GM21717 (cell line): ENCODE measurements around the gene DND1.
"Not testable (repeated sequence)": the region's sequence is repeated elsewhere in the genome, so short reads cannot be mapped to it uniquely, and the experiment has no call there.

Experiments used
- ATAC-seq: cut with Tn5 transposase; IDR thresholded peaks from one replicate; pipeline ENCODE4 v1.9.1; 2021; ENCODE audit warnings: mild to moderate bottlenecking, moderate library complexity; ENCODE audit not compliant: unreplicated experiment

DND1 gene

DNA sequence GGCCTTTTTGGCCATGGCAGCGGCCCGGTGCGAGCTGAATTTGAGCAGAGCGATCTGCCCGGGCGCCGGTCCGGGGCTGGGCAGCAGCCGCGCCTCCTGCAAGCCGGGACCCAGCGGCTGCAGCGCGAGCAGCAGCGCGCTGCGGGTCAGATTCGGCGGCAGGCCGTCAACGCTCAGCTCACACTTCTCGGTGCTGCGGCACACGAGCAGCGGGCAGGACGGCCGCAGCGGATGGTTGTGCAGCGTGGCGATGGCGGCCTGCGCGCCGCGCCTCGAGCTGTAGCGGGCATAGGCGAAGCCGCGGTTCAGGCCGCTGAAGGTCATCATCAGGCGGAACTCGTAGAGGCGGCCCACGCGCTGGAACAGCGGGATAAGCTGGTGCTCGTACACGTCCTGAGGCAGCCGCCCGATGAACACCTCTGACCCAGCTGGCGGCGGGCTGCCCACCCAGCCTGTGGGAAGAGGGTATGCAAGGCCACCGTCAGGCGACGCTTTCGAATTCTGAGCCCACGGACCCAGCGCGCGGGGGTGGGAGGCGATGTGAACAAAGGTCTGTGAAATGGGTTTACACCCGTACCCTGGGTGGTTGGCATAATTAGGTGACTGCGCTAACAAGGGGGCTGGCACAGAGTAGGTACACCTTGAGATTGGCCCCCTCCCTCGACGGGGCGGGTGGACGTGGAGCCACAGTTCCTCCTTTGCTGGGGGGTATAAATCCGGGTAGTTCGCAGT, 755 bp downstream of the DND1 start:
- ATAC-seq = no peak

DNA sequence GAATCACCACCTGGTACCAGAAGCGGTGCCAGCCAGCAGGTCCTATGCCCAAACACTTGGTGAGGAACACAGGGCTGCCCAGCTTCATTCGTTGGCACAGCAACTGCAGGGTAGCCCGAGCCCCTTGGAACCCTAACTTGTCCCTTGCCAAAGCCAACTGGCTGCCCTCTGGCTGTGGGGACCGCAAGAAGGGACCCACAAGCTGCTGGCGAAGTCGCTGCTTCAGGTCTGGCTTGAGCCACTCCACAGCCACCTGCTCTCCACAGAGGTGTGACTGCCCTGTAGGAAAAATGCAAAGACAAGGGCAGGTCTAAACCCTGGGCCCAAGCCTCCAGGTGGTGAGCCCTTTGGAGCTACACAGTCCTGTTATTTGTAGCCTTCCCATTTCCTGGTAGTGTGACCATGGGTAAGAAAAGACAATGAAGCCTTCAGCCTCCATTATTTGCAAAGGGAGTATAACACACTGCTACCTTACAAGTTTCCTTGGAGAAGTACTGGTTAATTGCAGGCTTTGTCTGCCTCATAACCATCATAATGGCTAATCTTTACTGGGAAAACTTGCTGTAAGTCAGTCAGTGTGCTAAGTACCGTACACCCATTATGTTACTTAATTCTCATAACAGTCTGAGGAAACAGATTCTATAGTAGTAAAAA, 1.8 kb downstream of the DND1 start:
- ATAC-seq = no peak

DNA sequence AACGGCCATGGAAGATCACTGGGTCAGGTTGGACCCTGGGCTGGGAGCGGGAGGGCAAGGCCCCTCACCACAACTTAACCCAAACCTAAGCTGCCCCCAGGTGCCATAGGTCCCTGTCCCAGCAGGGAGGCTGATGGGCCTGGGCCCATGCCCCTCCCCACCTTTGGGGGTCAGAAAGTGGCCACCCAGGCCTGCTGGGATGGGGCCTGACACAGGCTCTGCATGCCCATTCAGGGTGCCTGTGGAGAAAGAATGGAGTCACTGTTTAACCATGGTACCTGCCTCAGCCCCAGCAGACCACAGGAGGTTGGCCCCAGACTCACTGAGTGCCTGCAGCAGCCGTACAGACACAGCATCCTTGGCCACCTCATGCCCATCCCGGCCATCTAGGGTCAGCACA, 2.3 kb downstream of the DND1 start:
- ATAC-seq = not testable (repeated sequence)

DNA sequence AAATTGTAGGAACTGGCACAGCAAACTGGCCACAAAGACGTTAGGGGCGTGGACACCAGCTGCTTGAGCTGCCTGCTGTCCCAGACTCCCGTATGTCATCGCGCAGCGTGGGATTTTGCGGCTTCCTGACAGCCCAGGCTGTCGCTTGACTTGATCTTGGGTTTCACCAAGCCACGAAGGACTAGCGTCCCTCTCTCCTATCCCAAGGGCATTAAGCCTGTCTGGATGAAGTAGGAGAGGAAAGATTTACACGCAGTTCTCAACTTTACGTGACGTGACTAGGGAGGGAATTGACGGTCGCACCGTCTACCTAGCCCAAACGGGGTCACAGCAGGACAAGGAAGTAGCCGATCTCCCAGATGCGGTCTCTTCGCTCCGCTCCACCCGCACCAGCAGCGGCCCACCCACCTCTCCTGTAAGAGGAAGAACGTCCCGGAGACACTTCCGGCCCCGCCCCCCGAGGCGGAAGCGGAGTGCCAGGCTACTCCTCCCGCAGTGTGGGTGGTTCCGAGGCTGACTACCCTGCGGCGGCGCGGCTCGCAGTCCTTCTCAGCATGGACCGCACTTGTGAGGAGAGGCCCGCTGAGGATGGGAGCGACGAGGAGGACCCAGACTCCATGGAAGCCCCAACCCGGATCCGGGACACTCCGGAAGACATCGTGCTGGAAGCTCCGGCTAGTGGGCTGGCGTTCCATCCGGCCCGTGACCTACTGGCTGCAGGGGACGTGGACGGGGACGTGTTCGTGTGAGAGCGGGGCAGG, 8.8 kb downstream of the DND1 start, which contains the start of gene WDR55:
TSS of gene WDR55 (plus strand) at position 546 of the 761 bp plus-strand sequence. CDS start at position 555, 9 bp downstream.
- peak; percentile 98 for ATAC-seq

DNA sequence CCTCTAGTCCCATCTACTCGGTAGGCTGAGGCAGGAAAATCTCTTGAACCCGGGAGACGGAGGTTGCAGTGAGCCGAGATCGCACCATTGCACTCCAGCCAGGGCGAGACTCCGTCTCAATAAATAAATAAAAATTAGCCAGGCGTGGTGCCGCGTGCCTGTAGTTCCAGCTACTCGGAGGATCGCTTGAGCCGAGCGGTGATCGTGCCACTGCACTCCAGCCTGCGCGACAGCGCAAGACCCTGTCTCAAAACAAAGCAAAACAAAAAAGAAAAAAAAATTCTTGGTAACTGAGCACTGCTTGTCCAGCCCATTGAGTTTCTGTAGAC, 9.4 kb downstream of the DND1 start:
- ATAC-seq = no peak

DNA sequence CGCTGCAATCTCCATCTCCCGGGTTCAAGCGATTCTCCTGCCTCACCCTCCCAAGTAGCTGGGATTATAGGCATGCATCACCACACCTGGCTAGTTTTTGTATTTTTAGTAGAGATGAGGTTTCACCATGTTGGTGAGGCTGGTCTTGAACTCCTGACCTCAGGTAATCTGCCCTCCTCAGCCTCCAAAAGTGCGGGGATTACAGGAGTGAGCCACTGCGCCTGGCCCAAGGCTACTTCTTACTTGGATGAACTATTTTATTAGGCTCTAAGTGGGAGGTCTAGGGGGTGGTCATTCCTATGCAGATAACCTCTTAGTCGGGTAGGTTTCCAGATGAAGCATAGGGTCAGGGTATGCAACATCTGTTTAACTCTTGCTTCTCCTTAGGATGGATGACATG, 13.0 kb downstream of the DND1 start:
- not testable (repeated sequence) for ATAC-seq

DNA sequence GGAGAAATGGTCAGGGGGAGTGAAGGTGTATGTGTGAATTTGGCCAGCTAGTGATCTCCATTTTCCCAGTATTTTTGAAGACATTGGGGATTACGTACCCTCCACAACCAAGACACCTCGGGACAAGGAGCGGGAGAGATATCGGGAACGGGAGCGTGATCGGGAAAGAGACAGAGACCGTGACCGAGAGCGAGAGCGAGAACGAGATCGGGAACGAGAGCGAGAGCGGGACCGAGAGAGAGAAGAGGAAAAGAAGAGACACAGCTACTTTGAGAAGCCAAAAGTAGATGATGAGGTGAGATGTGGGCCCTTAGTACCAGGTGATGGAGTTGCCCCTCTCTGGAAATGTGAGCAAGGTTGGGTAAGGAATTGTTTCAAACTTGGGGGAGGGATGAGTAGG, 14.5 kb downstream of the DND1 start:
- ATAC-seq = no peak

DNA sequence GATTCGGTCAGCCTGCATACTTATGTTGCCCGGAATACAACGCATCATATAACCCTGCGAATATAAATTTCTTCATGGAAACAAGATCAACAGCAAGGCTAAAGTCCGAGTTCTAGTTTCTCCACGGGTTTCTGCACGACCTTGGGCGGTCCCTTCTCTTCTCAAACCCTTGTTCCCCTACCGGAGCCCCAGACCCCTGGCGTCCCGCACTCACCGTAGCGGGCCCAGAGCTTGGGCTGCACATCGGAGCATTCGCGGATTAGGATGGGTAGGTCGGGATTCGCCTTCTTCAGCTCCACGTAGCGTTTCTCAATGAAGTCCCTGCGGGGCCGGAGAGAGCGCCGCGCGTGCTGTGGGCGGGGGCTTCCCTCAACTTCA, 26.3 kb downstream of the DND1 start:
- ATAC-seq = no peak

DNA sequence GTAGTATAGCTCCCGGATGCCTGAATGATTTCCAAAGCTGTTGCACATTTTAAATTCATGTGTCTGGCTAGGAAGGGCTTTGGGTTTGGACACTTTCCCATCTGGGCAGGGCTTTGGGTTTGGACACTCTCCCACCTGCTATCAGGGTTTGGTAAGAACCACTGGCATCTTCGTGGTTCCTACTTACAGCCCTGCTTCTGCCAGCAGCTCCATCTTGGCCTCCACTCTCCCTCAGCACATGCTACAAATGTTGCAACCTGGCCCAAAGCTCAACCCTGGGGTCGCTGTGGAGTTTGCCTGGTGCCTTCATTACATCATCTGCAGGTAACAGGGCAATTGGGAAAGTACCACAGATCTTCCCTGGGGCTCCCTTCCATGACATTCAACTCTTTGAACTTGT, 30.7 kb downstream of the DND1 start:
- no peak for ATAC-seq

DNA sequence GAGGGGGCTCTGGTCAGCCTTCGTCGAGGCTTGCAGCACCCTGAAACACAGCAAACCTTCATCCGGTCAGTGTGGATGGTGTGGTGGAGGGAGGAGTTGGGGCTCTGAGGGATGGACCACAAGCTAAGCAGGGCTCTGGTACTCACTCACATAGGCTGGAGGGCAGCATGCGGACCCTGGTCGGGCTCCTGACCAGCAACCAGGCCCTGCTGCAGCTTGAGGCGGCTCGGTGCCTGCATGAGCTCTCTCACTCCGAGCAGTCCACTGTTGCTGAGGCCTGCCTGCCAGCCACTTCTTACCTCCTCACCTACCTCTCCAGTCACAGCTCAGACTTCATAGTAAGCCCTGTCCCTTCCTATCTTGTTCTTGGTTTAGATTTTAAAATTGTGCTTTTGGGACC, 31.7 kb downstream of the DND1 start:
- no peak for ATAC-seq

DNA sequence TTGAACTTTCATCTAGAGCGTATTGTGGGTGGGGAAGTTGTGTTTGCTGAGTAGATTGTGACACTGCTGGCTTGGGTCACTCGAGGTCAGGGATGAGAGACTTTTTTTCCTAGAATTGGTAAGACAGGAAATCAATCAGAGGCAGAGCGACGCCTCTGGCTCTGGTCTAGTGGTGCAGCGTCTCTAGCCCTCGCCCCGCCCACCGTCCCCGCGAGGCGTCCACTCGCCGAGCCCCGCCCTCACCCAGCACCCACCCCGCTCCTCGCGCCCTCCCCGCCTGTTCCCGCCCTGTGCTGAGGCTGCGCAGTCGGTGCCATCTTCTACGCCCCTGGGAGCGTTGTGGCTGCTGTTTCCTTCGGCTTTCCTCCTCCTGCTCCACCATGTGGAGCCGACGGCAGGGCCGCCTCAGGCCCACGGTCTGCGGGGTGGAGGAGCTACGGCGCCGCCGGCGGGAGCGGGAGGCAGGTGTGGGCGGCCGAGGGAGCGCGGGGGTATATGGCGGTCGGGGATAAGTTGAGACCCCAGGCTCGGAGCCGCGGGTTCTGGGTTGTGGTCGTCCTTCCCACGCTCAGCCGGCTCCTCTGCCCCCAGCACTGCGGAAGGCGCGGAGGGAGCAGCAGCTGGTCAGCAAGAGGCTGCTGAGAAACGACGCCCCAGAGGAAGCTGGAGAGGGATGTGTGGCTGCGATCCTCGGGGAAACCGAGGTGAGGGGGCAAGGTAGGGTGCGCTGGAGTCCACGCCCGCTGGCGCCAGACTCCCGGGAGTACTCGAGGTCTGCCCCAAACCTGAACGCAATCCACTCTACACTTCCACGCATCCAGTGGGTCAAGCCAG, 34.0 kb downstream of the DND1 start, which contains the start of gene TMCO6:
TSS of gene TMCO6 (plus strand) at position 304 of the 834 bp plus-strand sequence. CDS start at position 381, 77 bp downstream.
- ATAC-seq = peak; percentile 89

DNA sequence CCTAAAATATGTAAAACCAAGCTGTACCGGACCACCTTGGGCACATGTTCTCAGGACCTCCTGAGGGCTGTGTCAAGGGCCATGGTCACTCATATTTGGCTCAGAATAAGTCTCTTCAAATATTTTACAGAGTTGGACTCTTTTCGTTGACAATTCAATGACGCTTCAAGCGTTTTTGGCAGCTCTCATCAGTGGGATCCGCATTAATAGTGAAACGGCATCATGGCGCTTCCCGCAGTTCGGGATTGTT, 34.6 kb downstream of the DND1 start:
- ATAC-seq = not testable (repeated sequence)

DNA sequence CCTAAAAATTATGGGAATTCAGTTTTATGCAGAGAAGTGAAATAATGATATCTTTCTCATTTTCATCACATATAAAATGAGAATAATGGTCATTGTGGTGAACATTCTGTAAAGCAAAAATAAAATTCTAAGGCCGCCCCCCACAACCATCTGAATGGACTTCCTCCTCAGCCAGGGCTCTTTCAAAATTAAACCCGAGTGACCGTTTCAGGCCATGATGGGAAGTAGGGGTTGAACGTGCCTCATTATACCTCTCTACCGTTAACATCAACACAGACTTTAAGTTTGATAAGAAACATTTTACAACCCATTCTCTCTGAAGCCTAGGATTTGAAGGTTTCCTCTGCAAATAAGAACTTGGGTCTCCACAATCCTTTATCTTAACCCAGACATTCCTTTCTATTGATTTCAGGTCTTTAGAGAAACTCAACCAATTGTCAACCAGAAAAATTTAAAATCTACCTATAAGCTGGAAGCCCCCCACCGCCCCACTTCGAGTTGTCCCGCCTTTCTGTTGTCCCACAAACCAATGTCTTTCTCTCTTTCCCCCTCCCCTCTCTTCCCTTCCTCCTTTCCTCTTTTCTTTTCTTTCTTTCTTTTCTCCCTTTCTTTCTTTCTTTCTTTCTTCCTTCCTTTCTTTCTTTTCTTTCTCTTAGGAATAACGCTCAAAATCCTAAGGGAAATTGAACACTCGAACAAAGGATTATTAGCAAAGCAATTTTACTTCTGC, 35.8 kb downstream of the DND1 start:
- no peak for ATAC-seq

DNA sequence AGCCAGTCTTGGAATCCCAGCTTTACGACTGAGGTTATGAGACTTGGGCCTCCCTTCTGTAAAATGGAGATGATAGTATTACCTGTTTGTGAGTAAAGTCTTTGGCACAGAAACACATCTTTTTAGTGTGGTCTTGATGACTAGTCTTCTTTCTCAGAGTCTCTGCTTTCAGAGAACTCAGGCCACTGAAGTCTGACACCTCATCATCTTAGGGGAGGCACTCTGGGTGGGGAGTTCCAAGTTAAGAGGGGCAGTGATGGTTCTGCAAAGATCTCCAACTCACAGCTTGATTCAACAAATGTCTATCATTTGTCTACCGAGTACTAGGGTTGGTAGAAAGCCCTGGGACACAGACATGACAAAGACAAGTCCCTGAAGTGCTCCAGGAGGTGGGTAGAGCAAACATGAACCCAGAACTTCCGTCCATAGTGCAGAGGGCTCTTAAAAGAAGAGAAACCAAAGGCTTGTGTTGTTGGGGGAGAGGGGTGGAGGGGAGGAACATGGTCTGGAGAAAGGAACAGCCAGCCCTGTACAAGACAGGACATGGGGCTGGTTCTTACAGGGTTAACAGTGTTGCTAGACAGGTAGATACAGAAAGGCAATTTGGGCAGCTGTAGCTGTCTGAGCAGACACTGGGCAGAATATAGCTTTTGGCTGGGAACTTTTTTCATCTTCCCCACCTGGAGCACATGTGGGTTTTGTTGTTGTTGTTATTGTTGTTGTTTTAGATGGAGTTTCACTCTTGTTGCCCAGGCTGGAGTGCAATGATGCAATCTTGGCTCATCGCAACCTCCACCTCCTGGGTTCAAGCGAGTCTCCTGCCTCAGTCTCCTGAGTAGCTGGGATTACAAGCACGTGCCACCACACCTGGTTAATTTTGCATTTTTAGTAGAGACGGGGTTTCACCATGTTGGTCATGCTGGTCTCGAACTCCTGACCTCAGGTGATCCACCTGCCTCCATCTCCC, 37.8 kb downstream of the DND1 start:
- ATAC-seq = no peak

DNA sequence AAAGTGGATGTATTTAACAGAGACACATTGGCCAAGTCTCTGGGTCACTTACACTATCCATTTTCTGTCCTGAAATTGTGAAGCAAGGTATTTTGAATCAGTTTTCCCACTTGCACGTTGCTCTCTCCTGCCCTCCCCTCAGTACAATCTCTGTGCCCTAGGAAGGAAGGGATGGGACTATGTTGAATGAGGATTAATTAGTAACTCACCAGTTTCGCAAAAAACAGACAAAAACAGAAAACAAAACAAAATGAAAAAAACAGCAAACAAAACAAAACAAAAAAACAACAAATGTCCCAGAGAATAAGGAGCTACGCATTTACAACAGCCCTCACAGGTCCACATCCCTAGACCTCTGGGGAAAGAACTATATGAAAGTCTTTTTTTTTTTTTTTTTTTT, 39.3 kb downstream of the DND1 start:
- no peak for ATAC-seq

DNA sequence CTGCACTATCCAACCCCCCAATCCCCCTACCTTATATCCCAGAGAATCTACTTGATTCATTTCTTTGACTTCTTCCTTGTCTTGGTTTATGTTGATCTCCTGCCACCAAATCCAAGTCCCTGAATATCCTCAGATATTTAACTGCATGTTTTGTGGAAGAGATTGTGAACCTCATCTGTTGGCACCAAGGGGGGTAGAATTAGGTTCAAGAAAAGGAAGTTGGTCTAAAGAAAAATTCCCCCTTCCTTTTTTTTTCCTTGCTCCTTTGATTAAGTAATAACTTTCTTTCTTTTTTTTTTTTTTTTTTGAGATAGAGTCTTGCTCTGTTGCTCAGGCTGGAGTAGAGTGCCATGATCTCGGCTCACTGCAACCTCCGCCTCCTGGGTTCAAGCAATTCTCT, 39.9 kb downstream of the DND1 start:
- no peak for ATAC-seq

DNA sequence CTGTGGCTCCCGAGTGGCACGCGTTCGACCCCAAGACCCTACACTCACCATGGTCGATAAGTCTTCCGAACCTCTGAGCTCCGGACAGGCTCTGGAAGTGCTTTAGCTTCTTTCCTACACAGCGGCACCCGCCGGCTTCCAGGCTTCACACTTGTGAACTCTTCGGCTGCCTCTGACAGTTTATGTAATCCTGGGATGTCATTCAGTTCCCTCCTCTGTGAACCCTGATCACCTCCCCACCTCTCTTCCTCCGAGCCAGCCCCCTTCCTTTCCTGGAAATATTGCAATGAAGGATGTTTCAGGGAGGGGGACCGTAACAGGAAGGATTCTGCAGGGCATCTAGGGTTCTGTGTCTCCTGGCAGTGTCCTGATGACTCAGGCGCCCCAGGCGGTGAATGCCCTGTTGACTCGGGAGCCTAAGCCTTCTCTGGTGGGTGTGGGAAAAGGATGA, 40.3 kb downstream of the DND1 start, which contains the start of gene CD14:
TSS of gene CD14 (minus strand) at position 155 of the 451 bp plus-strand sequence. CDS start at position 51, 104 bp downstream.
- ATAC-seq = no peak

DNA sequence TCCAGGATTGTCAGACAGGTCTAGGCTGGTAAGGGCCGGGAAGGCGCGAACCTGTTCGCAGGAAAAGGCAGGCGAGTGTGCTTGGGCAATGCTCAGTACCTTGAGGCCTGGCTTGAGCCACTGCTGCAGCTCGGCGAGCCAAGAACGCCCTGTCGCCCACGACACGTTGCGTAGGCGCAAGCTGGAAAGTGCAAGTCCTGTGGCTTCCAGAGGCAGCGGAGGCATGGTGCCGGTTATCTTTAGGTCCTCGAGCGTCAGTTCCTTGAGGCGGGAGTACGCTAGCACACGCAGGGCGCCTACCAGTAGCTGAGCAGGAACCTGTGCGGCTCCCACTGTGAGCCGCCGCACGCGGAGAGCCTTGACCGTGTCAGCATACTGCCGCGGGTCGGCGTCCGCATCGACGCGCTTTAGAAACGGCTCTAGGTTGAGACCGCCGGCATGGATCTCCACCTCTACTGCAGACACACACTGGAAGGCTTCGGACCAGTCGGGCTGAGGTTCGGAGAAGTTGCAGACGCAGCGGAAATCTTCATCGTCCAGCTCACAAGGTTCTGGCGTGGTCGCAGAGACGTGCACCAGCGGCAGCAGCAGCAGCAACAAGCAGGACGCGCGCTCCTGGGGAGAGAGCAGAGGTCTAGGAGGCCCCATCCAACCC, 40.9 kb downstream of the DND1 start:
- peak; percentile 51 for ATAC-seq
